SU-DHL-6 (cell line): ENCODE data around the gene GNAO1.

ENCODE experiments used
- H2AFZ ChIP-seq: fragments of 200-600 bp; sonication (generic); 2 replicates; pipeline ENCODE4 v1.6.1; 2014; ENCODE audit warnings: low read depth, mild to moderate bottlenecking, moderate library complexity, mixed read lengths, antibody characterized with exemption, low read length; ENCODE audit not compliant: severe bottlenecking
- H3F3A ChIP-seq: fragments of 200-600 bp; shearing (Covaris generic); 2 replicates; pipeline ENCODE4 v1.6.0; 2016; ENCODE audit warnings: antibody characterized with exemption, mild to moderate bottlenecking; ENCODE audit not compliant: insufficient read depth
- H3K27ac ChIP-seq: fragments of 200-600 bp; sonication (generic); 2 replicates; pipeline ENCODE4 v1.5.1; 2016; ENCODE audit warnings: low read depth, mild to moderate bottlenecking, low read length, moderate library complexity, mixed read lengths
- H3K27me3 ChIP-seq: fragments of 200-600 bp; sonication (generic), shearing (Covaris generic); 2 replicates; pipeline ENCODE4 v1.6.0; 2014; ENCODE audit warnings: mild to moderate bottlenecking, low read length
- H3K36me3 ChIP-seq: fragments of 200-600 bp; sonication (generic); 2 replicates; pipeline ENCODE4 v1.6.1; 2014; ENCODE audit warnings: mild to moderate bottlenecking, low read length, mixed read lengths
- H3K4me2 ChIP-seq: fragments of 300-600, 200-600 bp; shearing (Covaris generic), sonication (generic); 2 replicates; pipeline ENCODE4 v1.6.0; 2014; ENCODE audit warnings: low read length, low read depth, mild to moderate bottlenecking; ENCODE audit not compliant: poor library complexity, severe bottlenecking
- H3K4me3 ChIP-seq: fragments of 200-600 bp; sonication (generic); 2 replicates; pipeline ENCODE4 v1.5.1; 2014; ENCODE audit warnings: antibody characterized with exemption, low read length, mild to moderate bottlenecking, mixed read lengths; ENCODE audit not compliant: insufficient read depth, poor library complexity, severe bottlenecking
- H3K79me2 ChIP-seq: fragments of 200-600 bp; sonication (generic); 2 replicates; pipeline ENCODE4 v1.6.1; 2014; ENCODE audit warnings: mild to moderate bottlenecking, low read length, moderate library complexity; ENCODE audit not compliant: insufficient read depth
- H3K9ac ChIP-seq: fragments of 200-600 bp; sonication (generic); 2 replicates; pipeline ENCODE4 v1.7.0; 2014; ENCODE audit warnings: mild to moderate bottlenecking, low read length
- H3K9me2 ChIP-seq: fragments of 200-600 bp; sonication (generic); replicated peaks from 2 replicates; pipeline ENCODE4 v1.6.1; 2014; ENCODE audit warnings: low read length; ENCODE audit not compliant: insufficient read depth
- H3K9me3 ChIP-seq: fragments of 200-600 bp; sonication (generic); 2 replicates; pipeline ENCODE4 v1.6.1; 2014; ENCODE audit warnings: low read length, mixed read lengths; ENCODE audit not compliant: insufficient read depth
- H4K20me1 ChIP-seq: fragments of 200-600 bp; sonication (generic); 2 replicates; pipeline ENCODE4 v1.6.1; 2014; ENCODE audit warnings: low read depth, mild to moderate bottlenecking, antibody characterized with exemption, low read length, moderate library complexity, mixed read lengths
- EZH2phosphoT487 ChIP-seq: fragments of 200-600 bp; sonication (generic), shearing (Covaris generic); conservative IDR thresholded peaks from 2 replicates; pipeline ENCODE4 v1.6.1; 2018; ENCODE audit warnings: mild to moderate bottlenecking, antibody characterized with exemption, low read length, moderate library complexity, mixed read lengths
- TF ChIP-seq, protein P1 (sequence below): fragments of 200-600 bp; sonication (generic); IDR thresholded peaks from one replicate; pipeline ENCODE4 v1.5.1; 2017; ENCODE audit warnings: antibody characterized with exemption, mild to moderate bottlenecking, low read length, moderate library complexity; ENCODE audit not compliant: insufficient read depth, poor library complexity, severe bottlenecking

GNAO1 gene

GRCh38 chr16:56183266-56183665 is 8.0 kb upstream of the GNAO1 start:
- Histone ChIP-seq H4K20me1 (no peaks in the 10 kb centered on the region), H3K9me3 (peaks cover 8% of the 10 kb centered on the region; the same call in 1 of the 2 replicates), H3K36me3 (no peaks in the 10 kb centered on the region), H3K27me3 (no peaks in the 10 kb centered on the region), H3K4me3 (no peak overlapping the region), H3K27ac (no peak overlapping the region), H3K9ac (no peak overlapping the region), H3K79me2 (no peaks in the 10 kb centered on the region), H2AFZ (no peak overlapping the region), H3K9me2 (no peaks in the 10 kb centered on the region), H3F3A (no peaks in the 10 kb centered on the region), H3K4me2 (no peak overlapping the region)
- TF ChIP-seq, protein P1, sequence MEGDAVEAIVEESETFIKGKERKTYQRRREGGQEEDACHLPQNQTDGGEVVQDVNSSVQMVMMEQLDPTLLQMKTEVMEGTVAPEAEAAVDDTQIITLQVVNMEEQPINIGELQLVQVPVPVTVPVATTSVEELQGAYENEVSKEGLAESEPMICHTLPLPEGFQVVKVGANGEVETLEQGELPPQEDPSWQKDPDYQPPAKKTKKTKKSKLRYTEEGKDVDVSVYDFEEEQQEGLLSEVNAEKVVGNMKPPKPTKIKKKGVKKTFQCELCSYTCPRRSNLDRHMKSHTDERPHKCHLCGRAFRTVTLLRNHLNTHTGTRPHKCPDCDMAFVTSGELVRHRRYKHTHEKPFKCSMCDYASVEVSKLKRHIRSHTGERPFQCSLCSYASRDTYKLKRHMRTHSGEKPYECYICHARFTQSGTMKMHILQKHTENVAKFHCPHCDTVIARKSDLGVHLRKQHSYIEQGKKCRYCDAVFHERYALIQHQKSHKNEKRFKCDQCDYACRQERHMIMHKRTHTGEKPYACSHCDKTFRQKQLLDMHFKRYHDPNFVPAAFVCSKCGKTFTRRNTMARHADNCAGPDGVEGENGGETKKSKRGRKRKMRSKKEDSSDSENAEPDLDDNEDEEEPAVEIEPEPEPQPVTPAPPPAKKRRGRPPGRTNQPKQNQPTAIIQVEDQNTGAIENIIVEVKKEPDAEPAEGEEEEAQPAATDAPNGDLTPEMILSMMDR, result no peak
- TF ChIP-seq EZH2phosphoT487, result no peak

GRCh38 chr16:56190048-56190676 is 1.1 kb upstream of the GNAO1 start:
- H4K20me1 ChIP-seq, result no peaks in the 10 kb centered on the region
- no peaks in the 10 kb centered on the region for H3K9me2 ChIP-seq
- no peak overlapping the region for H3K4me2 ChIP-seq
- H3K27ac ChIP-seq, result no peak overlapping the region
- no peaks in the 10 kb centered on the region for H3F3A ChIP-seq
- H3K27me3 ChIP-seq, result no peaks in the 10 kb centered on the region
- no peak overlapping the region for H3K4me3 ChIP-seq
- TF ChIP-seq, protein P1, result no peak
- no peak for TF ChIP-seq EZH2phosphoT487
- H3K9me3 ChIP-seq, result no peaks in the 10 kb centered on the region
- no peak overlapping the region for H2AFZ ChIP-seq
- H3K36me3 ChIP-seq, result no peaks in the 10 kb centered on the region
- no peak overlapping the region for H3K9ac ChIP-seq
- H3K79me2 ChIP-seq, result no peaks in the 10 kb centered on the region

DNA sequence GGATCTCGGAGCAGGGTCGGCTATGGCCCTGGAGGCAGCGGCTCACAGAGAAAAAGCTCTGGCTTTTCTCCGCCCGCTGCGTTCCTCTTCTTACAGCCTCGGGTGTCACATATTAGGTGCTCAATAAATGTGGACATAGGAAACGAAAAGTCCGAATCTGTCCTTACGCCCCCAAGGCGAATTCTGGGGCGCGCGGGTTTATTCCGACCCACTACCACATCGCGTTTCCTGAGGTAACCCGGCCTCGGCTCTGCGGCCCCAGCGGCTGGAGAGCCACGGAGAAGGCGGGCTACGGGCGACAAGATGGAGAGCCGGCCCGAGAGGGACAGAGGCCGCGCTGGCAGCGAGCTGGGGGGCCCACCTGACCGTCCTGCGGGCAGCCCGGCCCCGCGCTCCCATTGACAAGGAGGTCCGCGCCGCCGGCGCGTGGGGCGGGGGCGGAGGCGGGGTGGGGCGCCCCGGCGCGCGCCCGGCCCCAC is 573 bp upstream of the GNAO1 start:
- no peaks in the 10 kb centered on the region for H3K9me2 ChIP-seq
- TF ChIP-seq EZH2phosphoT487, result no peak
- TF ChIP-seq, protein P1, result no peak
- H4K20me1 ChIP-seq, result no peaks in the 10 kb centered on the region
- no peak overlapping the region for H3K4me2 ChIP-seq
- no peaks in the 10 kb centered on the region for H3K79me2 ChIP-seq
- no peaks in the 10 kb centered on the region for H3K27me3 ChIP-seq
- no peak overlapping the region for H2AFZ ChIP-seq
- no peak overlapping the region for H3K4me3 ChIP-seq
- H3K9me3 ChIP-seq, result no peaks in the 10 kb centered on the region
- no peaks in the 10 kb centered on the region for H3F3A ChIP-seq
- no peak overlapping the region for H3K27ac ChIP-seq
- H3K9ac ChIP-seq, result no peak overlapping the region
- no peaks in the 10 kb centered on the region for H3K36me3 ChIP-seq
